HFF-Myc (cell line): ENCODE data around the gene AKR1D1.

Experiments
- DNase-seq: peaks from one replicate; pipeline ENCODE4 v3.0.0-alpha.2; 2011; ENCODE audit warnings: low read depth; ENCODE audit errors: extremely low read depth
- H3K4me3 ChIP-seq: replicated peaks from 2 replicates; pipeline ENCODE4 v1.5.1; 2011; ENCODE audit warnings: low read depth, mild to moderate bottlenecking, control low read depth, low read length
- TF ChIP-seq, protein P1 (sequence below): IDR thresholded peaks from 2 replicates; pipeline ENCODE4 v1.5.1; 2012; ENCODE audit warnings: mild to moderate bottlenecking, low read depth, low read length, control low read depth; ENCODE audit errors: missing control alignments

Gene AKR1D1

GRCh38 chr7:138151731-138152577 is 75.7 kb downstream of the AKR1D1 start:
- no peak overlapping the region for H3K4me3 ChIP-seq
- DNase-seq = no peak
- TF ChIP-seq, protein P1, sequence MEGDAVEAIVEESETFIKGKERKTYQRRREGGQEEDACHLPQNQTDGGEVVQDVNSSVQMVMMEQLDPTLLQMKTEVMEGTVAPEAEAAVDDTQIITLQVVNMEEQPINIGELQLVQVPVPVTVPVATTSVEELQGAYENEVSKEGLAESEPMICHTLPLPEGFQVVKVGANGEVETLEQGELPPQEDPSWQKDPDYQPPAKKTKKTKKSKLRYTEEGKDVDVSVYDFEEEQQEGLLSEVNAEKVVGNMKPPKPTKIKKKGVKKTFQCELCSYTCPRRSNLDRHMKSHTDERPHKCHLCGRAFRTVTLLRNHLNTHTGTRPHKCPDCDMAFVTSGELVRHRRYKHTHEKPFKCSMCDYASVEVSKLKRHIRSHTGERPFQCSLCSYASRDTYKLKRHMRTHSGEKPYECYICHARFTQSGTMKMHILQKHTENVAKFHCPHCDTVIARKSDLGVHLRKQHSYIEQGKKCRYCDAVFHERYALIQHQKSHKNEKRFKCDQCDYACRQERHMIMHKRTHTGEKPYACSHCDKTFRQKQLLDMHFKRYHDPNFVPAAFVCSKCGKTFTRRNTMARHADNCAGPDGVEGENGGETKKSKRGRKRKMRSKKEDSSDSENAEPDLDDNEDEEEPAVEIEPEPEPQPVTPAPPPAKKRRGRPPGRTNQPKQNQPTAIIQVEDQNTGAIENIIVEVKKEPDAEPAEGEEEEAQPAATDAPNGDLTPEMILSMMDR = no peak

GRCh38 chr7:138154661-138155060 is 78.4 kb downstream of the AKR1D1 start:
- no peak overlapping the region for H3K4me3 ChIP-seq

GRCh38 chr7:138157702-138158101 is 81.4 kb downstream of the AKR1D1 start:
- TF ChIP-seq, protein P1 = no peak
- no peak overlapping the region for H3K4me3 ChIP-seq
- no peak for DNase-seq

More at GRCh38 chr7:138154661-138155060, 78.4 kb downstream of the AKR1D1 start:
- TF ChIP-seq, protein P1 = no peak
- no peak for DNase-seq

- H3K4me3 ChIP-seq = no peak overlapping the region
- TF ChIP-seq, protein P1 = no peak
- no peak for DNase-seq
These were observed 82.7 kb downstream of the AKR1D1 start for GRCh38 chr7:138158739-138159528.

- H3K4me3 ChIP-seq = no peak overlapping the region
- peak; percentile 84 for DNase-seq
- TF ChIP-seq, protein P1 = peak; percentile 61
These were observed 85.4 kb downstream of the AKR1D1 start for GRCh38 chr7:138161600-138162081.

DNA sequence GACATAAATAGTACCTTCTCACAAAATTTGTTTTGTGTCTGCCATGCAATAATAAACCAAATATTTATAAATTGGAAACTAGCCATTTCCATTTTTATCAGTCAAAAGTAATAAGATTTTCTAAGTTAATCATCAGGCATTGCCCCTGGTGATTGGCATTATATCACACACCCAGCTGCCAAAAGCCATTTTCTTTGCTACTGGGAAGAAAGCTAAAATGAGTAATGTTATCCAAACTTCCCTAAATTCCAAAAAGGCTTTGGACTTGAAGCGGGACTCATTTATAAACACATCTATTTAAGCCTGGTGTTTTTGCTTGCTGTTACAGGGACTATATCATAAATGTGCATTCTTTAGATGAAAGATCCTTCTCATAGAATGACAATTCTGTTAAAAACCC is 86.0 kb downstream of the AKR1D1 start:
- no peak for DNase-seq
- H3K4me3 ChIP-seq = no peak overlapping the region
- TF ChIP-seq, protein P1 = no peak
